Measurements from ENCODE around the gene FBXL7. TPM values are rescaled to one million over a fixed set of nuclear protein-coding genes. Genes with fewer than 3 reads are reported as not detected.

Gene FBXL7
- total RNA-seq, 1 donor from 2014 or later = 13.3 TPM

GRCh38 chr5:15774632-15775031, 274.7 kb downstream of the FBXL7 start:
- no peak overlapping the region for H3K4me3 ChIP-seq
- no peak for TF ChIP-seq CTCF (IDR thresholded peaks at IDR 0.05)
- intact Hi-C loops (cut with DNase I) = no loop called here
- H3K27me3 ChIP-seq = no peaks in the 10 kb centered on the region
- DNase-seq = no peak
- H3K4me1 ChIP-seq = no peaks in the 10 kb centered on the region
- no peaks in the 10 kb centered on the region for H3K36me3 ChIP-seq
- H3K9me3 ChIP-seq = no peaks in the 10 kb centered on the region
- no peak overlapping the region for H3K27ac ChIP-seq
- no peak for ATAC-seq

GRCh38 chr5:15776346-15776745, 276.4 kb downstream of the FBXL7 start:
- intact Hi-C loops (cut with DNase I) = no loop called here

GRCh38 chr5:15783734-15784133, 283.8 kb downstream of the FBXL7 start:
- H3K27ac ChIP-seq = no peak overlapping the region
- intact Hi-C loops (cut with DNase I) = no loop called here
- H3K9me3 ChIP-seq = no peaks in the 10 kb centered on the region
- no peak for TF ChIP-seq CTCF (IDR thresholded peaks at IDR 0.05)
- no peak overlapping the region for H3K4me3 ChIP-seq
- no peaks in the 10 kb centered on the region for H3K4me1 ChIP-seq
- DNase-seq = no peak
- H3K27me3 ChIP-seq = no peaks in the 10 kb centered on the region
- ATAC-seq = no peak
- no peaks in the 10 kb centered on the region for H3K36me3 ChIP-seq

More at GRCh38 chr5:15776346-15776745, 276.4 kb downstream of the FBXL7 start:
- no peaks in the 10 kb centered on the region for H3K9me3 ChIP-seq
- no peak overlapping the region for H3K27ac ChIP-seq
- H3K36me3 ChIP-seq = no peaks in the 10 kb centered on the region
- DNase-seq = no peak
- no peak for ATAC-seq
- no peak for TF ChIP-seq CTCF (IDR thresholded peaks at IDR 0.05)
- H3K27me3 ChIP-seq = no peaks in the 10 kb centered on the region
- H3K4me1 ChIP-seq = no peaks in the 10 kb centered on the region
- no peak overlapping the region for H3K4me3 ChIP-seq

- no peaks in the 10 kb centered on the region for H3K36me3 ChIP-seq
- no peak overlapping the region for H3K4me3 ChIP-seq
- DNase-seq = no peak
- H3K9me3 ChIP-seq = no peaks in the 10 kb centered on the region
- no peaks in the 10 kb centered on the region for H3K4me1 ChIP-seq
- TF ChIP-seq CTCF (IDR thresholded peaks at IDR 0.05) = no peak
- H3K27ac ChIP-seq = no peak overlapping the region
- intact Hi-C loops (cut with DNase I) = no loop called here
- ATAC-seq = no peak
- H3K27me3 ChIP-seq = no peaks in the 10 kb centered on the region
These were observed 285.6 kb downstream of the FBXL7 start for GRCh38 chr5:15785531-15785981.

- Histone ChIP-seq H3K4me3 (no peak overlapping the region), H3K4me1 (no peaks in the 10 kb centered on the region), H3K9me3 (no peaks in the 10 kb centered on the region), H3K36me3 (no peaks in the 10 kb centered on the region), H3K27ac (no peak overlapping the region), H3K27me3 (no peaks in the 10 kb centered on the region)
- no peak for DNase-seq
- ATAC-seq = no peak
- intact Hi-C loops (cut with DNase I) = no loop called here
- TF ChIP-seq CTCF (IDR thresholded peaks at IDR 0.05) = no peak
These were observed 286.3 kb downstream of the FBXL7 start for GRCh38 chr5:15786326-15786725.

GRCh38 chr5:15786884-15787283, 286.9 kb downstream of the FBXL7 start:
- TF ChIP-seq CTCF (IDR thresholded peaks at IDR 0.05) = no peak
- ATAC-seq = no peak
- H3K27ac ChIP-seq = no peak overlapping the region
- no peaks in the 10 kb centered on the region for H3K27me3 ChIP-seq
- no peak overlapping the region for H3K4me3 ChIP-seq
- no peaks in the 10 kb centered on the region for H3K4me1 ChIP-seq
- intact Hi-C loops (cut with DNase I) = no loop called here
- H3K9me3 ChIP-seq = no peaks in the 10 kb centered on the region
- DNase-seq = no peak
- H3K36me3 ChIP-seq = no peaks in the 10 kb centered on the region
